GM21447 (cell line): ENCODE measurements around the gene TMEM132D.

ENCODE experiments used
- ATAC-seq: cut with Tn5 transposase; IDR thresholded peaks from one replicate; pipeline ENCODE4 v1.9.1; 2021; ENCODE audit not compliant: unreplicated experiment

TMEM132D gene

GRCh38 chr12:129470196-129470595, 433.6 kb downstream of the TMEM132D start:
- ATAC-seq = no peak

- ATAC-seq = no peak
Measured at GRCh38 chr12:129467726-129468125, 436.1 kb downstream of the TMEM132D start.

GRCh38 chr12:129467289-129467688, 436.5 kb downstream of the TMEM132D start:
- no peak for ATAC-seq

- ATAC-seq = no peak
Measured at GRCh38 chr12:129466499-129466898, 437.3 kb downstream of the TMEM132D start.

- ATAC-seq = no peak
Measured at GRCh38 chr12:129459886-129460285, 443.9 kb downstream of the TMEM132D start.

- no peak for ATAC-seq
Measured at GRCh38 chr12:129446696-129447095, 457.1 kb downstream of the TMEM132D start.

- ATAC-seq = no peak
Measured at GRCh38 chr12:129440278-129440677, 463.5 kb downstream of the TMEM132D start.

GRCh38 chr12:129434790-129435189, 469.0 kb downstream of the TMEM132D start:
- ATAC-seq = no peak

- ATAC-seq = no peak
Measured at GRCh38 chr12:129428240-129428936, 475.4 kb downstream of the TMEM132D start.

GRCh38 chr12:129423041-129423580, 480.7 kb downstream of the TMEM132D start:
- ATAC-seq = no peak

- ATAC-seq = no peak
Measured at GRCh38 chr12:129413295-129413694, 490.5 kb downstream of the TMEM132D start.

- ATAC-seq = no peak
Measured at GRCh38 chr12:129409281-129409680, 494.5 kb downstream of the TMEM132D start.

- ATAC-seq = no peak
Measured at GRCh38 chr12:129404556-129404955, 499.3 kb downstream of the TMEM132D start.

GRCh38 chr12:129401572-129401971, 502.3 kb downstream of the TMEM132D start:
- ATAC-seq = no peak

GRCh38 chr12:129394177-129394825, 509.5 kb downstream of the TMEM132D start:
- ATAC-seq = no peak

GRCh38 chr12:129393357-129393937, 510.4 kb downstream of the TMEM132D start:
- no peak for ATAC-seq

- ATAC-seq = no peak
Measured at GRCh38 chr12:129385637-129385990, 518.2 kb downstream of the TMEM132D start.

GRCh38 chr12:129383956-129384355, 519.9 kb downstream of the TMEM132D start:
- ATAC-seq = no peak

GRCh38 chr12:129381715-129382114, 522.1 kb downstream of the TMEM132D start:
- ATAC-seq = no peak

- ATAC-seq = no peak
Measured at GRCh38 chr12:129379076-129379804, 524.6 kb downstream of the TMEM132D start.

GRCh38 chr12:129378496-129378895, 525.3 kb downstream of the TMEM132D start:
- no peak for ATAC-seq
